Stromal cell of bone marrow (primary cell): ENCODE results near the gene TRIAP1.

Experiments
- DNase-seq: peaks from one replicate; pipeline ENCODE4 v3.0.0-alpha.2; 2012; ENCODE audit warnings: low read depth

Gene TRIAP1

DNA sequence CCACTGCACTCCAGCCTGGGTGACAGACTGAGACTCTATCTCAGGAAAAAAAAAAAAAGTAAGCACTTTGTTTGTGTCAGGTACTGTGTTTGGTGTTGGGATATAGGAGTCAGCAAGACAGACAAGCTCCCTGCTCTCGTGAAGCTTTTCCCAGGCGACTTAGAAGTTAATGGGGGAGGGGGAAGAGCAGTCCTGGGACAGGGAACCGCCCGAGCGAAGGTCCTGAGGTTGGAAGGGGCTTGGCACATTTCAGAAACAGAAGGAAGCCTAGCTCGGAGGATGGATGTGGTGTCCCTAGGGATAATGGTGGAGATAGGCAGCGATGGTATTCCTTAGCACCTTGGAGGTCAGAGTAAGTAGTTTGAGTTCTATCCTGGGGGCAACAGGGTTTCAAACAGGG, 16.8 kb downstream of the TRIAP1 start:
- DNase-seq: no peak

DNA sequence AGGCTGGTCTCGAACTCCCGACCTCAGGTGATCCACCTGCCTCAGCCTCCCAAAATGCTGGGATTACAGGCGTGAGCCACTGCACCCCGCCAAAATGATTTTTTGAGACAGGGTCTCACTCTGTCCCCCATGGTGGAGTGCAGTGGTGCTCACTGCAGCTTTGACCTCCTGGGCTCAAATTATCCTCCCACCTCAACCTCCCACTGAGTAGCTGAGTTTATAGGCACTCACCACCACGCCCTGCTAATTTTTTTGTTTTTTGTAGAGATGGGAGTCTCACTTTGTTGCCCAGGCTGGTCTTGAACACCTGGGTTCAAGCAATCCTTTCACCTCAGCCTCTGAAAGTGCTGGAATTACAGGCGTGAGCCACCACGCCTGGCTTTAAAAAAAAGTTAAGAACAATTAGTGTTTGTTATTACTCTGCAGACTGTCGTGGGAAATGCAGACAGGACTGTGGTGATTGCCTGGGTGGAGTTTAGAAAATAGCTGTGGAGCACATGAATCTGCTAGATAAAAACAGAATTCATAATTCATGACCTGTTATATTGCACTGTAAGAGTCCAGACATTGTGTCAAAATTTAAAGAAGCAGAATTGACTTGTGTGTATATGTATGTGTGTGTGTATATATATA, 17.5 kb downstream of the TRIAP1 start:
- no peak for DNase-seq

DNA sequence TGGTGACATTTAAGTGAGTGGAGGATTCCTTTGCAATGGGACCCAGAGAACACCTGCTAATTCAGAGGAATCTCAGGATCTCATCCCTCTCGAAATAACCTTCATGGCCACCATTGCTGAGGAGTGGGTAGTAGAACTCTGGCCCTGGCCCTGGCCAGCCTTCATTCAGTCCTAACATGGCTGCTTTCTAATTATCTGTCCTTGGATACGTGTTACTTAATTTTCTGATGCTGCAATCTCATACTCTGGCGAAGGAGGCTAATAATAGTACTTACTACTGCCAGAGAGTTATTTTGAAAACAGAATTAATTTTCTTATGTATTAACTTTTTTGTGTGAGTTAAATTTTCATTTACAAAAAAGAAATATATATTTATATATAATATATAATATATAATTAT, 20.4 kb downstream of the TRIAP1 start:
- DNase-seq: no peak

DNA sequence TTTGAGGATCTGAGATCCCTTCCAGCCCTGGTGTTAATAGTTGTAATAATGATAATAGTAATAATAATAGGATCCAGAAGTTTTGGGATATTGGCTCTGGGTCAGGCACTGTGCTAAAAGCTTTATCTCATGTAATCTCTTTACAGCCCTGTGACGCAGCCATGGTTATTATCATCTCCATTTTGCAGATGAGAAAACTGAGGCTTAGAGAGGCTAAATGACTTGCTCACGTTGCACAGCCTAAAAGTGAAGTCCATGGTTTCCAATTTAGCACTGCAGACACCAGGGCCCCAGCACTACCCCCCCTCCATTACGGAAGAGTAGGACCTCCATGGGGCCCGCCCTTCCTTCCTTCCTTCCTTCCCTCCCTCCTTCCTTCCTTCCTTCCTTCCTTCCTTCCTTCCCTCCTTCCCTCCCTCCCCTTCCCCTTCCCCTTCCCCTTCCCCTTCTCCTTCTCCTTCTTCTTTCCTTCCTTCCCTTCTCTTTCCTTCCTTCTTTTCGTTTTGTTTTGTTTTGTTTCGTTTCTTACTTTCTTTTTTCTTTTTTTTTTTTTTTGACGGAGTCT, 23.2 kb downstream of the TRIAP1 start:
- no peak for DNase-seq

DNA sequence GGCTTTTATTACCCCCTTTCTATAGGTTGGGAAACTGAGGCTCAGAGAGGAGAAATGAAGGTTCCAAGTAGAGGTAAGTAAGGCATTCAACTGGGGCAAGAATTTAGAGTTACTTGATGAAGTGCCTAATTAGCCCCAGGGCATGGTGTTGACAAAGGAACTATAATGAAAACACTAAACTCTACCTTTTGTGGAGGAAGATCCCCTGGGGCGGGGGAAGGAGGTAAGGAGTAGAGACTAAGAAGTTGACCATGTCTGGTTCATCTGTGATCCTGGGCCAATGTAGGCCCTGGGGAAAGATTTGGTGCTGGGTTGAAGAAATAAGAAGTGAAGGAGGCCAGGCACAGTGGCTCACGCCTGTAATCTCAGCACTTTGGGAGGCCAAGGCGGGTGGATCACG, 24.5 kb downstream of the TRIAP1 start:
- no peak for DNase-seq

DNA sequence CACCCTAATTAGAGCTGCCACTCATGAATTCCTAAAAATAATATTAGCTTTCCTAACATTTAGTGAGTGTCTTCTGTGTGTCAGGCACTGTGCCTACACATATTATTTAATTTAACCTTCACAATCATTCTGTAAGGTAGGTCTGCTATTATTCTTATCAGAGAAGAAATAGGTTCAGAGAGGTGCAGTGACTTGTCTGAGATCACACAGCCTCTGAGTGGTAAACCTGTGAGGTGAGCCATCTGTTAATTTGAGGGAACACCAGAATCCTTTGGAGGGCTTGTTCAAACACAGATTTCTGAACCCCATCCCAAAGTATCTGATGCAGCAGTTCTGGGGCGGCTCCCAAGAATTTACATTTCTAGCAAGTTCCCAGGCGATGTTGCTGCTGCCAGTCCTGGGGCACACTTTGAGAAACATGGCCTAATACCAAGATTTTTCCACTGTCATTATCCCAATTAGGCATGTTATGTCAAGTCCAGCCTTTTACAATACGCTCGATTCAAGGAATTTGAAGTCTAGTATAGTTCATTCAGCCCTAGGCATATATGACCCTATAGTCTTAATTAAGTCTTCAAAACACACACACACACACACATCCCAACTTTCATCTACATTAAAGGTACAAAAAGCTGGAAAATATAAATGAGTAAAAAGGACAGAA, 28.1 kb downstream of the TRIAP1 start:
- no peak for DNase-seq

DNA sequence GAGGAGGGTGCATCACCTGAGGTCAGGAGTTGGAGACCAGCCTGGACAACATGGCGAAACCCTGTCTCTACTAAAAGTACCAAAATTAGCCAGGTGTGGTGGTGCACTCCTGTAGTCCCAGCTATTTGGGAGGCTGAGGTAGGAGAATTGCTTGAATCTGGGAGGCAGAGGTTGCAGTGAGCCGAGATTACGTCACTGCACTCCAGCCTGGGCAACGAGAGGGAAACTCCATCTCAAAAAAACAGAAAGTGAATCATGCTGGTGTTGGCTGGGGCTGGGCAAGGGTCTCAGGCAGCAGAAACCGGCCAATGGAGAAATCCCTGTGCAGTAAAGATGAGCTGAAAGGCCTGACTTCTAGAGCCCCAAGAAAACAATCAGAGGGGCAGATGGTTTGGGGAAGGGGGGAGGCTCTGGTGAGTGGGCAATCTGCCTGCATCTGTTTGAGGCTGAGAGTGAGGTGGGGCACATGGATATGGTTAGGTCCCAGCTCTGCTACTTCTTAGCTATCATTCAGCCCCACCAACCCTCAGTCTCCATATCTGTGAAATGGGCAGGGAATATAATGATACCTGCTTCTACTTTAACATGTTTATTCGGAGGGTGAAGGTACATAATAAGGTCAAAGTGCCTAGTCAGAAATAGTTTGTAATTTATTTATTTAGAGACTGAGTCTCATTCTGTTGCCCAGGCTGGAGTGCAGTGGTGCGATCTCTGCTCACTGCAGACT, 29.5 kb downstream of the TRIAP1 start:
- no peak for DNase-seq

DNA sequence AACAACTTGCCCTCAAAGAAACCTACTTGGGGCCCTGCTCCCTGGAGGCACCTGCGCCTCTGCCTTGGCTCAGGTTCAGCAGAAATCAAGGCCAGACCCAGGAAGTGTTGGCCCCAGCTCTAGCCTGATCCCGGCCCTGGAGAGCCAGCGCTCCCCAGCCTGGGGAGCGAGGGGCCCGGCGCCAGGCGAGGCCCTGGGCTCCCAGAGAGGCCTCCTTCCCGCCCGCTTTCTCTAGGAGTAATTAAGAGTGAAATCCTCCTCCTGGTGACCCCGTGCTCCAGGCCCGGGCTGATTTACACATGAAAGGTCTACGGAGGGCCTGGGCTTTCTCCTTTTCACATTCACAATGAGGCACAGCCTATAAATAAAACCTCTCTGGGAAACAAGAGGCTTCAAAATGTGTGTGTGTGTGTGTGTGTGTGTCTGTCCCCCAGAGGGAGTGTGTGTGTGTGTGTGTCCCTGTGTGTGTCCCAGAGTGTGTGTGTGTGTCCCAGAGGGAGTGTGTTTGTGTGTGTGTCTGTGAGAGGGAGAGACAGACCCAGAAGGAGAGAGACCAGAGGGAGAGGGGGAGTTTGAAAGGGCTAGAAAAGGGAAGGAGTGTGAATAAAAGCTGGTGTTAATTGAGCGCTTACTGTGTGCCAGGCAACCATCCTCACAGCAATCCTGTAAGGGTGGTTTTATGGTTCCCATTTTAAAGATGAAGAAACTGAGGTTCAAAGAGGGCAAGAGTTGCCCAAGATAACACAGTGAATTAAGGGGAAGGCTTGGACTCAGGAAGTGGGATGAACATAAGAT, 32.1 kb downstream of the TRIAP1 start:
- no peak for DNase-seq

DNA sequence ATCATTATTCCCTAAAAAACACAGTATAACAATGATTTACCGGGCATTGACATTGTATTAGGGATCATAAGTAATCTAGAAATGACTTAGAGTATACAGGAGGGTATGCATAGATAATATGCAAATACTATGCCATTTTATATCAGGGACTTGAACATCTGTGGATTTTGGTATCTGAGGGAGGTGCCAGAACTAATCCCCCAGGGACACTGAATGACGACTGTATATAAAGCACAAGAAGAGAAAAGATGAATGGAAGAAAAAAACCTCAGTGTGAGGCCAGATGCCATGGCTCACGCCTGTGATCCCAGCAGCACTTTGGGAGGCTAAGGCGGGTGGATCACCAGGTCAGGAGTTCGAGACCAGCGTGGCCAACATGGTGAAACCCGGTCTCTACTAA, 33.8 kb downstream of the TRIAP1 start:
- no peak for DNase-seq

DNA sequence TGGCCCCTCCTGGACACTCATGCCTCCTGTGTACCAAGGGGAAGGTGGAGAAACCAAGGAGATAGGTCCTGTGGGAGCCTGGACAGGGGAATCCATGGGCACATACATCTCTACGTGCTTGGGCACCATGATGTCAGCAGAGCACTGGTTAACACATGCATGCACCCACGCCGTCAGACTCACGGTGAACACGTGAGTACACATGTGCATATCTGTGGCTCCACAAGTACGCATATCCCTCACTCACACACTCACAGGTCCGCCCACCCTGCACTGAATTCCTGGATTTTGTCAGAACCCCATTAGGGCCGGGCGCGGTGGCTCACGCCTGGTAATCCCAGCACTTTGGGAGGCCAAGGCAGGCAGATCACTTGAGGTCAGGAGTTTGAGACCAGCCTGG, 37.4 kb downstream of the TRIAP1 start:
- no peak for DNase-seq

DNA sequence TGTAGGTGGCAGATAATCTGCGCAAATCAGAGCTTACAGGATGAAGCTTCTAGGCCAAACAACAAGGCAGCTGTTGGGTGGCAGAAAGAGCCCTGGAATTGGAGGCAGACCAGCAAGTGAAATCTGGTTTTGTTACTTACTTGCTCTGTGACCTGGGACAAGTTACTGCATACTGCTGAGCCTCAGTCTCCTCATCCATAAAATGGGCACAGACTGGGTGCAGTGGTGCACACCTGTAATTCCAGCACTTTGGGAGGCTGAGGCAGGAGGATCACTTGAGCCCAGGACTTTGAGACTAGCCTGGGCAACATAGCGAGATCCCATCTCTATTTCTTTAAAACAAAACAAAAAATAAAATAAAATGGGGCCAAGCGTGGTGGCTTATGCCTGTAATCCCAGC, 39.6 kb downstream of the TRIAP1 start:
- DNase-seq: no peak

DNA sequence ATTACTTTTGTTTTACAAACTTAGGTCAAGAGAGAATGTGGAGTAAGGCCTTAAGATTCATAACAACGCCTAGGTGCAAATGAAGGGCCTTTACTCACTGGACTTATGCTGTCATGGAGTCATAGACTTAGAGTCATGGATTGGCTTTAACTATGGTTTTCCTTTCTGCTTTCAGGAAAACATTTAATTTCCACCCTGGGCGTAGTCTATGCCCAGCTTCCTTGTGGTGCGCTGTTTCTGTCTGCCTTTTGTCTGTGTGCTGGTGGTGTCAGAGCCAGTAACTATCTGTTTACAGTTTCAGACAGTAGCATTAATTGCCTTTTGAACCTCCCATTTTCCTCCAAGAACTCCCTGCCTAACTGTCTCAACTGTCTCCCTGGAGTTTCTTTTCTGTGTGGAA, 40.1 kb downstream of the TRIAP1 start:
- no peak for DNase-seq

DNA sequence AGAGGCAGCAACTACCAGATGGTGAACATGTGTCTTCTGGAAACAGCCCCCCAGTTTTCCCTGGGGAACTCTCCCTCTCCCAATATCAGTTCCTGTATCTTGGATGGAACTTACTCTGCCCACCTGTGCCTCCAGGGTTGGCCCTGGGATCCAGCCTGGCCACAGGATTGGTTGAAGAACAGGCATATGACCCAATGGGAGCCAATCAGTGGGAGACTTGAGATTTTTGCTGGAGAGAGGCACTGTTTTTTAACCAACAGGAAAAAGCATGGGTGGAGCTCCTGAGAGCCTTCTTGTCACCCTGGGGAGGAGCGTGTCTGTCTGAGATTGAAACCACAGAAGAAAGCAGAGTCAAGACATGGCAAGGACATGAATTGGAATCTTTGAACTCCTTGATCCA, 41.9 kb downstream of the TRIAP1 start:
- DNase-seq: no peak

DNA sequence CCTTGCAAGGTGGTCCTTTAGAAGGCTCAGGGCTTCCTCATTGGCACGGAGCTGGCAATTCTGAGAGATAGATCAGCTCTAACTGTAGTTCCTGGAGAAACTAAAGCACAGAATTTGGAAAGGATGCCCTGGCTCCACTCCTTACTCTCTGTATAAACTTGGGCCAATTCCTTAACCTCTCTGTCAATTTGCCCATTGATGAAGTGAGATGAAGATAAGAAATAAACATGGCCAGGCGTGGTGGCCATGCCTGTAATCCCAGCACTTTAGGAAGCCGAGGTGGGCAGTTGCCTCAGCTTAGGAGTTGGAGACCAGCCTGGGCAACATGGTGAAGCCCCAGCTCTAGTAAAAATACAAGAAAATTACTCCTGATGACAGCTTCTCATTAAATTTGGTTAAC, 42.3 kb downstream of the TRIAP1 start:
- no peak for DNase-seq

DNA sequence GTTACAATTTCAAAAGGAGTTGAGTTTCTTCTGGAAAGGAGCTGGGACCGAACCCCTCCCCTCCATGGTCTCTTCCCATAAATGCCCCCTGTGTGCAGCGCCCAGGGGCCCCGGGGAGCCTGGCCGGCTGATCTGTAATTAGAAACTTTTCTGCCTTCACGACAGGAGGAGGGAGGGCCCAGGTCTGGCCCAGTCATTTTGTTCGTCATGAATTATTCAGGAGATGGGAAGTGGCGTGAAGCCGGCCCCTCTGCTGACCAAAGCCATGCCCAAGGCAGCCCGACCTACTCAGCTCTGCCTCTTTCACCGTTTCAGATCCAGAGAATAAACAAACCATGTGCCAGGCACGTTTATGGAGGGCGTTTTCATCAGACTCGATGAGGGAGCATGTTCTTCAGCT, 44.0 kb downstream of the TRIAP1 start:
- no peak for DNase-seq

DNA sequence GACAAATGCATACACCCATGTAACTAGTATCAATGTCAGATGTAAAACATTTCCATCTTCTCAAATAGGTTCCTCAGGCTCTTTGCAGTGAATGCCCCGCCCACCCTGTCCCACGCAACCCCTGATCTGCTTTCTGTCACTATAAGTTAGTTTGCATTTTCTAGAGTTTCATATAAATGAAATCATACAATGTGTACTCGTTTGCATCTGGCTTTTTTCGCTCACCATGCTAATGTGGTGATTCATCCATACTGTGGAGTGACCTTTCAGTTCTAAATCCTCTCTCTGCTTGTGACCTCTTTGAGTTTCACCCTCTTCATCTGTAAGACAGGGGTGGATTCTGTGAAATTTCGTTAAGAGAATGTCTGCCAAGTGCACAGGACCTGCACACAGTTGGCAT, 46.7 kb downstream of the TRIAP1 start:
- no peak for DNase-seq

DNA sequence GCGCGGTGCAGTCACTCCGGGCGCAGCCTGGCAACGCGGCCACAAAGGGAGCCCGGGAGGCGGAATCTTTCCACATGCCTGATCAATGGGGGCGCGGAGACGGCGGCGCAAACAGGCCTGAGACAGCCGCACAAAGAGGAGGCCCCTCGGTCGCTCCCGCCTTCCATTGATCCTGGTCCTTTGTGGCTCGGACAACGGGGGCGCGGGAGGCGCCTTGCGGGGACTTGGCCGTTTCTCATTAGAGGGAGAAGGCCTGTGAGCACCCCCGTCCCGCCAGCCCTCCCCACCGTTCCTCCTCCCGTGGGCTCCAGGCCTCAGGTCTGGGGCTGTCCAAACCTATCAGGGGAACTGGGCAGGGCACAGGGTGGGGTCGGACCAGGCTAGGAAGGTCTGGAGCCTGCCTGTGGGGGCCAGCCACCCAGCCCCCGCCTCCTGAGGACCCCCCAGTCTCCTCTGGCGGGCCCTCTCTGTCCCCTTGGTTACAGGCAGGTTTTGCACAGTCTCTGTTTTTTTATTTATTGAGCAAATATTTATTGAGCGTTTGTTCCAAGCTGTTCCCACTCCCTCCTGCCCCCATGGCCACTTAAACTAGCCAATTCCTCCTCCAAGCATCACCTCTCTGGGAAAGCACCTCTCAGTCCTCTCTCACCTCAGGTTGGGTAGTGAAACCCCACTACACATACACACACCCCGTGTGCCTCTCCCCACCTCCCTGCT, 48.2 kb downstream of the TRIAP1 start:
- no peak for DNase-seq

DNA sequence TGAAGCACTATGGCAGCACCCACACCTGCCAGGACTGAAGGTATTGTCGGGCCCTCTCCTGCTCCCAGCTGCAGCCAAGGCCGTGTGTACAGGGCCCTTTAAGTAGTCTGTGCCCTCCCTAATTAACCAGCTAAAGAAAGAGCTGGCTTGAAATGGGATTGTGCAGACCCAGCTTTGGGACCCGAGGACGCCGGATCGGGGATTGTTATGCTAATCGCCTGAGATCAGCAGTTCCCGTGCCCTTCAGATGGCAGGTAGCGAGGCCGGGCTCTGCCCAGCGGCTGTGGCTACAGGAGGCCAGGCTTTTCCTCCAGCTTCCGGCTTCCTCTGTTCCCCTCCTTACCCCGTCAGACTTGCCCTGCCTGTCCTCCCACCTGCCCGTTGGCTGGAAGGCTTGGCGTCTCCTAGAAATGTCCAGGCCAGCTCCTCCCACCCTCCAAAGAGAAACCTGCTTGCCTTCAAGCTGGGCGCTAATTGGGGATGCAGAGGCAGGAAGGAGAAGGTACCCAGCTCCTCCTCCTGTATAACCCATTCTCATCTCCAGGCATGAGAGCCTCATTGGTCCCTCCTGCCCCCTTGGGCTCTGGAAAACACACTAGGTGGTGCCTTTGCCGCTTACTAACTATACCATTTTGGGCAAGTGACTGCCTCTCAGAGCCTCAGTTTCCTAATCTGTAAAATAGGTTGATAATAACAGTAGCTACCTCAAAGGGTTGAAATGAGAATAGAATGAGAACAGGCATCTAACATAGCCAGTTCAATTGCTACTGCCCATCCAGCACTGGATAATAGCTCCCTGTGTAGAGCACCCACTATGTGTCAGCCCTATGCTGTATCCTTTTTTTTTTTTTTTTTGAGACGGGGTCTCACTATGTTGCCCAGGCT, 51.5 kb downstream of the TRIAP1 start:
- DNase-seq: no peak
